ENCODE data around the gene CEACAM1.
"Not testable (repeated sequence)": the region's sequence is repeated elsewhere in the genome, so short reads cannot be mapped to it uniquely, and the experiment has no call there.

CEACAM1 gene

DNA sequence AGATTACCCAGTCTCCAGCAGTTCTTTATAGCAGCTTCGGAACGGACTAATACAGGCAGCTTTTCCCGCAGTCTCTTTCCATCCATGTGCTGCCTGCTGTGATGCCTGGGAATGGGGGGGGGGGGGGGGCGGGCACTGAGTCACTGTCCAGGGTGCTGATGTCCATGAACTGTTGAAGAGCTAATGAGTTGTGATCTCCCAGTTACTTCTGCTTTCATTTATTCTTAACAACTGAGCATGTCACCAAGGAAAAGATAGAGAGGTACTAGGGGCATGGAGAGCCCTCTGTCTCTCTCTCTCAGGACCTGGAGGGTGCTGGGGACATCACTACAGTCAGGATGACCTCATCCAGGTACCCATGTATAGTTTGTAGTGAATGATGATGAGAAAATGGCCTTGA, 20.3 kb upstream of the CEACAM1 start:
- no peak for DNase-seq (ENCODE audit: low spot score)

DNA sequence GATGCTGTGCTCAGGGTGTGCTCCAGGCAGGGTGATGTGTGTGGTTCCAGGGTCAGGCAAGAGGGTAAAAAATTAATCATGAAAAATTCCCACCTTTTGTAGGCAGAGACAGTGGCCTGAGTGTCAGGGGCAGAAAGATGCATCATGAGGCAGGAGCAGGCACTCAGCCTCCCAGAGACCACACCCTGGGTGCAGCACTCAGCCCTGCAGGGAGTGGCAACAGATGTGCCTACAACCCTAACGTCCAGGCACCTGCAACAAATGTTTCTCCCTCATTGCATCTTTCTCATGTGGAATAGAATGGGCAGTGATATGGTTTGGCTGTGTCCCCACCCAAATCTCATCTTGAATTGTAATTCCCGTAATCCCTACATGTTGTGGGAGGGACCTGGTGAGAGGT, 19.6 kb upstream of the CEACAM1 start:
- no peak for DNase-seq (ENCODE audit: low spot score)

DNA sequence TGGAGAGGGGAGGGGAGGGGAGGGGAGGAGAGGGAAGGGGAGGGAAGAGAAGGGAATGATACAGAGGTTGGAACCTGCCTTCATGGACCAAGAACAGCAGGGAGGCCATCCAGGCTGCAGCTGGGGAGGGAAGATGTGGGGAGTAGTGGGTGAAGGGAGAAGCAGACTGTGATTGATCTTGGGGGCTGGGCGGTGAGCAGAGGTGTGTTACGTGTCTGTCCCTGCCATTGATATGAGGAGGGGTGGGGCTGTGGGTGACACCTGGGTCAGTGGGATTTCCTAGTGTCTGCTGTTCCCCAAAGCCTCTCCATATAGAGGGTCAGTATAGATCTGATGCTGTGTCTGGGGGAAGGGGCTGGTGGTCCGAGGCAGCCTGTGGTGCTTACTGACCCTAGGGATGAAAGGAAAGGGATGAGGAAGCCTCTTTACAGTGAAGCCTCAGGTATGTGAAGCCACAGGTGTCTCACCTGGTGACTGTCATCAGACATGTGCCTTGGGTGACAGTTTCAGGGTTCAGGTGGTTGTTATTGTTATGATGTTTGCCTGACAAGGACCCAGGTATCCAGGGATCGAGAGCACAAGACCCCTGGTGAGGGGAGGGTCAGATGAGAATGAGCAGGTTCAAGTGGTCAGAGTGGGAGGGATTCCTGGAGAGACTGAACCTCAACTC, 18.7 kb upstream of the CEACAM1 start:
- no peak for DNase-seq (ENCODE audit: low spot score)

DNA sequence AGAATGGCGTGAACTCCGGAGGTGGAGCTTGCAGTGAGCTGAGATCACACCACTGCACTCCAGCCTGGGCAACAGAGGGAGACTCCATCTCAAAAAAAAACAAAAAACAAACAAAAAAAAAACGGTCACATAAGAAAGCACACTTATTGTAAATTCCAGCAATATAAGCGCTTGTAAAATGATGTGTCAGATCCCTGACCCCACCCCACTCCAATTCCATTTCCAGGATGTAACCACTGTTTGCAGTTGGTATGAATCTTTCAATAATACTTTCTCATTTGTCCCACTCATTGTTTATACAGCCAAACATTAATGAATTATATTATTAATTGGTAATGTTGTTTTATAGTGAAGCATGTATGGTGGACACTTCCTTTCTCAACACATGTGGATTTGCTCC, 15.9 kb upstream of the CEACAM1 start:
- no peak for DNase-seq (ENCODE audit: low spot score)

DNA sequence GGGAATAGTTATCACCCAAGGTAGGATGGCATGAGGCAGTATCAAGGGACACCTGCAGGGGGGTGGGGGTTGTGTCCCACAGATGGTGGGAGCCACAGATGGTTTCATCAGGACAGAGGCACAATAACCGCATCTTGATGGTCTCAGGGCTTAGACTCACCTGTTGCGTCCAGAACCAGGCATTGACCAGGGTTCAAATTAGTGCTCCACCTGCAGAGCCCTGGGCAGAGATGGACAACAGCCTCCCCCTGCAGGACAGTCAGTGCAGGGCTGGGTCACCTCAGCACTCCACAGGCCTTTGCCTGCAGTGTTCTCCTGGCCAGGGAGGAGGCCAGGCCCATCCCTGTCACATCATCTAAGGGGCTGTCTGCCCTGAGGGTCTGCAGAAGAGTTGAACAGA, 14.5 kb upstream of the CEACAM1 start:
- DNase-seq (ENCODE audit: low spot score) = no peak

DNA sequence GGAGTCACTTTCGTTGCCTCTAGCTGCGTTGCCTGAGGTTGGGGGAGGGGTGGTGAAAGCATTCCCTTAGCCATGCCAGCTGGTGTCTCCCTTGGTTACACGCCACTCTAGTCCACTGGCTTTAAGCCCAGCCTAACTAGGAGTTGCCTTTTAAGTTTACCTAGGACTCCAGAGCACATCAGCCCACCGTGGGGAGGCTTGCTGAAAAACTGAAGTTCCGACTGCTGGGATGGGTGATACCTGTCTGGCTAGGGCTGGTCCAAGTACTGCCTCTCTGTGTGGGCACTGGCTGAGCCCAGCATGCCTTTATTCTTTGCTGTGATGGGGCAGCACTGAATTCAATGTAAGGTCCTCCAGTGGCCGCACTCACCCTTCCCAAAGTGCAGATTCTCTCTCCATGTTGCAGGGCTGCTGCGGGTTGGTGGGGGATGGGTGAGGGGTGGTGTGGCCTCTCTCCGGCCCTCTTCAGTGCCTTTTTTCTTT, 11.8 kb upstream of the CEACAM1 start:
- no peak for DNase-seq (ENCODE audit: low spot score)

DNA sequence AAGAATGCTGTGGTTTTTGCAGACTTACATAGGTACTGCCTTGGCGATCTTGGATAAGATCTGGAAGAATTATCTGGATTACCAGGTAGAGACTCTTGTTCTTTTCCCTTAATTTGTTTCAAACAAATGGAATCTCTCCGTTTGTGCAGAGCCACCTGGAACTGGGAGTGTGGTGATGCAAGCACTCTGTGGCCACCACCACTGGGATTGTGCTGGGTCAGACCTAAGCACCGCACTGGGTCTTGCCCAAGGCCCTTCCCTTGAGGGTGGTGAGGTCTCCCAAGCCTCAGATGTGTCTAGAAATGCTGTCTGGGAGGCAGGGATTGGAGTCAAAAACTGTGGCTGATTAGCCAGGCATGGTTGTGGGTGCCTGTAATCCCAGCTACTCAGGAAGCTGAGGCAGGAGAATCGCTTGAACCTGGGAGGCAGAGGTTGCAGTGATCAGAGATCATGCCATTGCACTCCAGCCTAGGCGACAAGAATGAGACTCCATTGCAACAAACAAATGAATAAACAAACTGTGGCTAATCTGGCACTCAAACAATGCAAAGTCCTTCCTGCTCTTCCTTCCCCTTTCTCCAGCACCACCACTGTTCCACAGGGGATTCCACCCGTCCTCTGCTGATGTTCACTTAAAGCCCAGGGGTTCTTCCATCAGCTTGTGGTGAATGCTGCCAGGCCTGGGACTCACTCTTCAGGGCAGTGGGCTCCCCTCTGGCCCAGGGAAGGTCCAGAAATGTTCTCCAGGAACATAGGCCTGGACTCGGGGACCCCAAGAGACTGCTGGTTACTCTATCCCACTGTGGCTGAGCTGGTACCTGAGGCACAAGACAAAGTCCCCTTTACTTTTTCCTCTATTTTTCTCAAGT, 10.8 kb upstream of the CEACAM1 start:
- no peak for DNase-seq (ENCODE audit: low spot score)

DNA sequence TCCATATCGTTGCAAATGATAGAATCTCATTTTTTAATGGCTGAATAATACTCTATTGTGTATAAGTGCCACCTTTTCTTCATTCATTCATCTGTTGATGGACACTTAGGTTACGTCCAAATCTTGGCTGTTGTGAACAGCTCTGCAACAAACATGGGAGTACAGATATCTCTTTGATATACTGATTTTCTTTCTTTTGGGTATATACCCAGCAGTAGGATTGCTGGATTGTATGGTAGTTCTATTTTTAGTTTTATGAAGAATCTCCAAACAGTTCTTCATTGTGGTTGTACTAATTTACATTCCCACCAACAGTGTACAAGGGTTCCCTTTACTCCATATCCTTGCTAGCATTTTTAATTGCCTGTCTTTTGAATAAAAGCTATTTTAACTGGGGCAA, 7.0 kb upstream of the CEACAM1 start:
- not testable (repeated sequence) for DNase-seq (ENCODE audit: low spot score)

DNA sequence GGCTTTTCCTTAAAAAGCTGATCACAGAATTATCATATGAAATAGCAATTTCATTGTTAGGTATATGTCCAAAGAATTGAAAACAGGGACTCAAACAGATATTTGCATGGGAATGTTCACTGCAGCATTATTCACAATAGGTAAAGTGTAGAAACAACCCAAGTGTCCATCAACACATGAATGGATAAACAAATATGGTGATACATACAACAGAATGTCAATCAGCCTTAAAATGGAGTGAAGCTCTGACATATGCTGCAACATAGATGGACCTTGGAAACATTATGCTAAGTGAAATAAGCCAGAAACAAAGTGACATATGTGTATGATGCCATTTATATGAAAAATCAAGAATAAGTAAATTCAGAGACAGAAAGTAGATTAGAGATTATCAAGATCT, 6.1 kb upstream of the CEACAM1 start:
- DNase-seq (ENCODE audit: low spot score) = no peak

DNA sequence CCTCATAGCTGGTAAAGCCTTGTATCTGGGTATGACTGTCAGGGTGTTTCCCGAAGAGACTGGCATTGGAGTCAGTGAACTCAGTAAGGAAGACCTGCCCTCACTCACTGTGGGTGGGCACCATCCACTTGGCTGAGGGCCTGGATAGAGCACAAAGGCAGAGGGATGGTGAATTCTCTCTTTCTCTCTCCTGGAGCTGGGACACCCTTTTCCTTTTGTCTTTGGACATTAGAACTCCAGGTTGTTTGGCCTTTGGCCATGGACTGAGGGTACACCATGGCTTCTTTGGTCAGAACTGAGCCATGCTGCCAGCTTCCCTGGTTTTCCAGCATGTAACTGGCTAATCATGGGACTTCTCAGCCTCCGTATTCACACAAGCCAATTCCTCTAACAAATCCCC, 4.6 kb upstream of the CEACAM1 start:
- DNase-seq (ENCODE audit: low spot score) = peak; percentile 33

DNA sequence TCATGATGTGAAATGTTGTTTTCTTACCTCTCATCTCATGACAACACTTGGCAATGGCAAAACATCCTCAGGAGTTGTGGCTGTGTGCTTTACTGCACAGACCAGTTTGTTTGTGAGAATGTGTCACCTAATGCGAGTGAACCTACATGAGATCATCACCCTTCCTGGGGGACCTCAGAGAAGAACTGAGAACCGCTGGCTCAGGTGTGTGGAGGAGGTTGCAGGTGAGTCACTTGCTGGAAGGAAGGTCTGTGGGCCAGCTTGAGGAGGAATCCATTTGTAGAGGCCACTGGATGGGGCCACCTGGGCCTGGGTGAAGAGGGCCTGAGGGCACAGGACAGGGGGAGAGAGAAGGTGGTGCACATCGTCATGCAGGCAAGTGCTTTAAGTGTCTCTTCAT, 3.0 kb upstream of the CEACAM1 start:
- no peak for DNase-seq (ENCODE audit: low spot score)

DNA sequence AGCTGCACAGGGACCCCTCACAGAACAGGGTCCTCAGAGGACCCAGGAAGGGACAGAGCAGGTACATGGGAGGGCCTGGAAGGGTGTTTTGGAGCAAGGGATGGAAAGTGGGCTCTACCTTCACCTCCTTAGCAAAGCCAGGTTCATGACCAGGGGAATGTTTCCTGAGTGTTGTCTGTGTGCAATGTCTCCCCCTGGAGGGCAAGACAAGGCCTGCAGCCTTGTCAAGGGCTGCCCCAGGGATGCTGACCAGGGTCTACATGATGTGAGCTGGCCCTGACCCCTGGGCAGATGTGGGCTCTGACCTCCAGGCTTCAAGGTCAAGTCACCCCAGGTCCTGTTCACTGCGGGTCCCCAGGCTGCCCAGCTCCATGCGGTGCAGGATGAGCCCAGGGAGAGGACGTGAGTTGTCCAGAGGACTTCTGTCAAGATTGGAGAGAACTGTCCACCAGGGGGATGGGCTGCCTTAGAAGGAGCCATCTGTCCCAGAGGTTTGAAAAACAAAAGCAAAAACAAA, 1.0 kb upstream of the CEACAM1 start:
- DNase-seq (ENCODE audit: low spot score) = peak; percentile 48

DNA sequence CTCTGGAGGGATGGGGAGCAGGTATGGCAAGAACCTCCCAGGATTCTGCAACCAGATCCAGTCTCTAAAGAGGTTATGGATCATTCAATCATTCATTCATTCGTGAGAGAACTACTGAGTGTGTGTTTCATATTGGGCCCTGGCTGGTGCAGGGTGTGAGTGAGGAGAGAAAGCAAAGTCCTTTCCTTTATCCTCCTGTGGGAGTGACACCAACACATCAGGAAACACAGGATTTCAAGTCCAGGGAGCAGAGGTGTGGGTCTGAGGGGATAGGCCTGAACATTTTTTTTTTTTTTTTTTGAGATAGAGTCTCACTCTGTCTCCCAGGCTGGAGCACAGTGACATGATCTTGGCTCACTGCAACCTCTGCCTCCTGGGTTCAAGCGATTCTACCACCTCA, 3.3 kb downstream of the CEACAM1 start:
- no peak for DNase-seq (ENCODE audit: low spot score)

DNA sequence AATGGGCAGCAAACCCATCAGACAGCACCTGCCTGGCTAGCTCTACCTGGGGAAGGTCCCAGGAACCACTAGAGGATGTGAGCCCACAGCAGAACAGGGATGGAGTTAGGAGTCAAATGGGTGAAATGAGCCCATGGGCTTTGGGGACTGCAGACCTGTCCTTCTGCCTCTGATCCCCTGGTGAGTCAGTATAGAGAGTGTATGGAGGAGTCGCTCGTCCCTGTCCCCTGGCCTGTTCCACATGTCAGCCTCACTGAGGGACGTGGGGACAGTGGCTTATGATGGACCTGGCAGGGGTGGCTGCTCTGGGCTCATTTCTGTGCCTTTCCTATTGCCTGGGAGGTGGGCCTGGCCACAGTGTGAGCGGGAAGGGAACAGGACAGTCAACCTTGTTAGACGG, 4.0 kb downstream of the CEACAM1 start:
- no peak for DNase-seq (ENCODE audit: low spot score)

DNA sequence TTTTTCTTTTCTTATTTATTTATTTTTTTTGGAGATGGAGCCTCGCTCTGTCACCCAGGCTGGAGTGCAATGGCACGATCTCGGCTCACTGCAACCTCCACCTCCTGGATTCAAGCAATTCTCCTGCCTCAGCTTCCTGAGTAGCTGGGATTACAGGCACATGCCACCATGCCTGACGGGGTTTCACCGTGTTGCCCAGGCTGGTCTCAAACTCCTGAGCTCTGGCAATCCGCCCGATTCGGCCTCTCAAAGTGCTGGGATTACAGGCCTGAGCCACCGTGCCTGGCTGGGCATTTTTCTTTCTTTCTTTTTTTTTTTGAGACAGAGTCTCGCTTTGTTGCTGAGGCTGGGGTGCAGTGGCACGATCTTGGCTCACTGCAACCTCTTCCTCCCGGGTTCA, 6.0 kb downstream of the CEACAM1 start:
- DNase-seq (ENCODE audit: low spot score) = not testable (repeated sequence)

DNA sequence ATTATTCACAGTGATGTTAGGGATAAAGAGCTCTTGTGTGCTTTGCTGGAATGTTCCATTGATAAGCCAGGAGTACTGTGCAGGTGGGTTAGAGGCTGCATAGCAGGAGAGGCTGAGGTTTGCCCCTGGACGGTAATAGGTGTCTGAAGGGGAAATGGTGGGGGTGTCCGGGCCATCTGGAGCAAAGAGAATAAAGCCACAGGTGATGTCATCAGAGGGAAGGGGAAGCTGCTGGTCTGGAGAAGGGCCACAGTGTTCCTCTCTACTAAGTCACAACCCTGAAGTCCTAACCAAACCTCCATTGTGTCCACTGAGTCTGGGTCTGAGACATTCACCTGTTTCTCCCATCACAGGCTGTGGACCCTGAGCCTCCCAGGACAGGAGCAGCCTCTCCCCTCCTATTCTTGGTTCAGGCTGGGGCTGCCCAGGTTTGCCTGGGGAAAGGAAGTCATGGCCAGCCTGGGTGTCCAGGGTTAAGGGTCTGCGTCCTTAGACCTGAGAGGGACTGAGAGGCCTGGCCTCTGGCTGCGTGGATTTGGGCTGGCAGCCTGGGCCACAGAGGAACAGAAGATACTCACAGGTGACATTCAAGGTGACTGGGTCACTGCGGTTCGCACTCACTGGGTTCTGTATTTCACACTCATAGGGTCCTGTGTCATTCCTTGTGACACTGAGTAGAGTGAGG, 6.8 kb downstream of the CEACAM1 start:
- DNase-seq (ENCODE audit: low spot score) = no peak

DNA sequence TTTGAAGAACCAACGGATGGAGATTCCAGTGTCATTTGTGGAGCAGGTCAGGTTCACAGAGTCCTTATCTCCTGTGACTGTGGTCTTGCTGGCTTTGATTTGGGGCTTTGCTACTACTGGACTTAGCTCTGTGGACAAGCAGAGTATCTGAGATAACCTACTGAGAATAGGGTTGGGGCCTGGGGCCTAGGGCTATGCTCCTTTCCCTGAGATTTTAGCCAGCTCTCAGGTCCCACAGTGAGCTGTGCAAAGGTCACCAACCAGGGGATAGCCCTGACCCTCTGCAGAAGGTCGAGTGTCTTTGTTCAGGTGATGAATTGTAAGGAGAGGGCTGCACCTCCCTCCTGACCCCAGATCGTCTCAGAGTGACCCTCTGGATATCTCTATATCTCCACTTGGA, 9.2 kb downstream of the CEACAM1 start:
- DNase-seq (ENCODE audit: low spot score) = no peak

DNA sequence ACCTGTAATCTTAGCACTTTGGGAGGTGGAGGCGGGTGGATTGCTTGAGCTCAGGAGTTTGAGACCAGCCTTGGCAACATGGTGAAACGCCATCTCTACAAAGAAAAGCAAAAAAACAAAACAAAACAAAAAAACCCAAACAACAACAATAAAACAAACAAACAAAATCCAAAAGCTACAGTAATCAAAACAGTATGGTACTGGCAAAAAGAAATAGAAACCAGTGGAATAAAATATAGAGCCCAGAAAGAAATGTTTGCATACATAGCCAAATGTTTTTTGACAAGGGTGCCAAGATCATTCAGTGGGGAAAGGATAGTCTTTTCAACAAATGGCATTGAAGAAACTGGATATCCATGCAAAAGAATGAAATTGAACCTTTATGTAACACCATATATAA, 11.5 kb downstream of the CEACAM1 start:
- no peak for DNase-seq (ENCODE audit: low spot score)

DNA sequence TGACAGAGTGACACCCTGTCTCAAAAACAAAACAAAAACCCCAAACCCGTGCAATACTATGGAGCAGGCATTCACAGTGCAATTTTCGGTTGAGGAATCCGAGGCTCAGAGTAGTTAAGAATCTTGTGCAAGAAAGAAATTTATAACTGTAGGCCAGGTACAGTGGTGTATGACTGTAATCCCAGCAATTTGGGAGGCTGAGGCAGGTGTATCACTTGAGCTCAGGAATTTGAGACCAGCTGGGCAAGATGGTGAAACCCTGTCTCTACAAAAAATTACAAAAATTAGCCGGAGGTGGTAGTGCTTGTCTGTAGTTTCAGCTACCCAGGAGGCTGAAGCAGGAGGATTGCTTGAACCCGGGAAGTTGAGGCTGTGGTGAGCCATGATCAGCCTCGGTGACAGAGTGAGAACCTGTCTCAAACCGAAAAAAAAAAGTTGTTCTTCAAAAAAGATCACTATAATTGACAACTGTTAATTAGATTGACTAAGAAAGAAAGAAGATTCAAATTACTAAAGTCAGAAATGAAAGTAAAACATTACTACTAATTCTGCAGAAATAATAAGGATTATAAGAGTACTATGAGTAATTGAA, 12.9 kb downstream of the CEACAM1 start:
- no peak for DNase-seq (ENCODE audit: low spot score)

DNA sequence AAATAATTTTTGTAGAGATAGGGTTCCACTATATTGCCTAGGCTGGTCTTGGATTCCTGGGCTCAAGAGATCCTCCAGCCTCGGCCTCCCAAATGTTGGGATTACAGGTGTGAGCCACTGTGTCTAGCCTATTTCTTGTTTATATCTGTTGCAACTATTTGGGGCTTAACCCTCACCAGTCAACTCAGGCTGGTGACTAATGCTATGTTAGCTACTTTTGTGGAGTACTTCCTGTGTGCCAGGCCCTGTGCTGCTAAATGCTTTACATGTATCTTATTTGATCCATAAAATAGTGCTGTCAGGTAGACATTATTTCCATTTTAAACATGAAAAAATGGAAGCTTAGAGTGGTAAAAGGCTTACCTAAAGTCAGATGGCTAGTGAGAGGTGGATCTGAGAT, 13.8 kb downstream of the CEACAM1 start:
- no peak for DNase-seq (ENCODE audit: low spot score)

DNA sequence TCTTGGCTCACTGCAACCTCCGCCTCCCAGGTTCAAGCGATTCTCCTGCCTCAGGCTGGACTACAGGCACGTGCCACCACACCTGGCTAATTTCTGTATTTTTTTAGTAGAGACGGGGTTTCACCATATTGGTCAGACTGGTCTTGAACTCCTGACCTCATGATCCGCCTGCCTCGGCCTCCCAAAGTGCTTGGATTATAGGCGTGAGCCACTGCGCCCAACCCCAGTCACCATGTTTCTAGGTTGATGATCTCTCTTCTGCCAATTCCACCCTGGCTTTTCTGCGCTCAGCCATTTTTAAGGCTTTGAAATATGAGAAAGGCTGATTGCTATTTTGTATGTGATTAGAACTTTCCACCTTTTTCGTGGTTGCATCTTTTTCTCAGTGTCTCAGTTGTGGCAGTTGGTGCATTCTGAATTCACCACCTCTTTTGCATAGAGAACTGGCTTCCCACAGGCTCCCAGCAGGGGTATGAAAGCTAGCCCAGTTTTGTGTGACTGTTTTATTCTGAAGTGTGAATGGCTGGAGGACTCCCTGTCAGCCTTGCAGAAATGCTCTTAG, 15.5 kb downstream of the CEACAM1 start:
- peak; percentile 85 for DNase-seq (ENCODE audit: low spot score)

DNA sequence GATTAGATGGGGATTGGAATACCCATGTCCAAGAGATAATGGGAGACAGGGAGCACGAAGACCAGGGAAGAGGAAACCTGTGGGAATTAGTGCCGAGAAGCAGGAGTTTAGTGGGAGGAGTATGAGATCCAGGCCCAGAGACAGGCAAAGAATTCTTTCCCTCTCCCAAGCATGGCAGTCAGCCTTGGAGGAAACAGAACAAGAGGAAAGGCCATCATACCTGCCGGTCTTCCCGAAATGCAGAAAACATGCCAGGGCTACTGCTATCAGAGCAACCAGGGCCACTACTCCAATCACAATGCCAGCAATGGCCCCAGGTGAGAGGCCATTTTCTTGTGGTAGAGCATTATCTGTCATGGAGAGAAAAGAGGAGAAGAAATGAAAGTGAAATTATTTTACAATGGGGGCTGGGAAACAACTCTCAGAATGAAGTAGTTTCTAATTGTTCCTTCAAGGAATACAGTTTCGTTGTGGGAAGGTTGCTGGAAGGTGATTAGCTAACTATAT, 16.1 kb downstream of the CEACAM1 start:
- no peak for DNase-seq (ENCODE audit: low spot score)

Measured in cerebellar cortex (tissue), 1 donor.